IMR-90 (cell line): Measurements from ENCODE around the gene CERS1. TPM values are rescaled to one million over a fixed set of nuclear protein-coding genes. Genes with fewer than 3 reads are reported as not detected.

Experiments used
- ATAC-seq: fragments of 200-7000 bp; cut with Tn5 transposase; 2 replicates; pipeline ENCODE4 v1.9.1; 2020; ENCODE audit warnings: low read depth, mild to moderate bottlenecking, moderate library complexity
- BruUV-seq: library from RNA; stranded (reverse); fragments of 400-500 nt; replicated peaks from 2 replicates; lab custom pipeline; 2021; lab: Mats Ljungman, UMichigan
- CTCF ChIA-PET: fragments of 300-600 bp; formaldehyde crosslinking; extraction: SDS; loops from one replicate; lab custom pipeline; 2021; ENCODE audit warnings: antibody characterized with exemption; lab: Yijun Ruan, JAX
- POLR2A ChIA-PET: fragments of 300-600 bp; sonication (Branson Sonifier 250); formaldehyde crosslinking; loops from one replicate; lab custom pipeline; 2022; ENCODE audit warnings: antibody characterized with exemption; ENCODE audit not compliant: unreplicated experiment; lab: Charles Lee
- DNase-seq: peaks from one replicate; pipeline ENCODE4 v3.0.0; 2013
- H2AFZ ChIP-seq: replicated peaks from 2 replicates; pipeline ENCODE3; 2013; ENCODE audit warnings: low read length, mild to moderate bottlenecking; ENCODE audit not compliant: poor library complexity
- H2AK5ac ChIP-seq: 2 replicates; pipeline ENCODE4 v1.6.1; 2013; ENCODE audit warnings: low read depth, low read length, inconsistent platforms
- H2AK9ac ChIP-seq: replicated peaks from 2 replicates; pipeline ENCODE3; 2013; ENCODE audit warnings: mild to moderate bottlenecking, low read depth, low read length, moderate library complexity; ENCODE audit not compliant: poor library complexity
- H2BK120ac ChIP-seq: 2 replicates; pipeline ENCODE4 v1.6.1; 2013; ENCODE audit warnings: low read depth, low read length, inconsistent platforms
- H2BK15ac ChIP-seq: 3 replicates; pipeline ENCODE4 v1.6.1; 2013; ENCODE audit warnings: low read depth, low read length, inconsistent platforms
- H2BK20ac ChIP-seq: 2 replicates; pipeline ENCODE4 v1.6.1; 2013; ENCODE audit warnings: low read depth, mild to moderate bottlenecking, inconsistent platforms, low read length, moderate library complexity
- H2BK5ac ChIP-seq: 2 replicates; pipeline ENCODE4 v1.6.1; 2013; ENCODE audit warnings: mild to moderate bottlenecking, low read depth, low read length, inconsistent platforms; ENCODE audit not compliant: poor library complexity, severe bottlenecking
- H3K14ac ChIP-seq: replicated peaks from 2 replicates; pipeline ENCODE4 v1.6.1; 2013; ENCODE audit warnings: low read depth, low read length, inconsistent platforms
- H3K18ac ChIP-seq: 2 replicates; pipeline ENCODE4 v1.6.1; 2013; ENCODE audit warnings: low read depth, low read length, control low read depth
- H3K23ac ChIP-seq: 2 replicates; pipeline ENCODE4 v1.6.1; 2013; ENCODE audit warnings: low read depth, low read length, inconsistent platforms
- H3K27ac ChIP-seq: 2 replicates; pipeline ENCODE4 v1.5.1; 2013; ENCODE audit warnings: mild to moderate bottlenecking, control low read depth, low read length; ENCODE audit not compliant: insufficient read depth
- H3K27me3 ChIP-seq: 2 replicates; pipeline ENCODE4 v1.6.1; 2013; ENCODE audit warnings: low read length; ENCODE audit not compliant: control insufficient read depth, insufficient read depth
- H3K36me3 ChIP-seq: 2 replicates; pipeline ENCODE4 v1.6.1; 2013; ENCODE audit warnings: low read length, mixed read lengths; ENCODE audit not compliant: control insufficient read depth, insufficient read depth
- H3K4ac ChIP-seq: 2 replicates; pipeline ENCODE4 v1.6.1; 2013; ENCODE audit warnings: low read depth, low read length, inconsistent platforms
- H3K4me1 ChIP-seq: 2 replicates; pipeline ENCODE4 v1.6.1; 2013; ENCODE audit warnings: low read length, mixed read lengths; ENCODE audit not compliant: control insufficient read depth, insufficient read depth
- H3K4me2 ChIP-seq: 2 replicates; pipeline ENCODE4 v1.6.1; 2013; ENCODE audit warnings: low read depth, mild to moderate bottlenecking, control low read depth, low read length, moderate library complexity
- H3K4me3 ChIP-seq: 2 replicates; pipeline ENCODE4 v1.5.1; 2013; ENCODE audit warnings: low read depth, mild to moderate bottlenecking, control low read depth, low read length, moderate library complexity; ENCODE audit not compliant: insufficient read depth
- H3K56ac ChIP-seq: 2 replicates; pipeline ENCODE4 v1.6.1; 2013; ENCODE audit warnings: low read length, inconsistent platforms; ENCODE audit not compliant: insufficient read depth; ENCODE audit errors: extremely low read depth
- H3K79me1 ChIP-seq, 2 experiments: 2 replicates each; pipeline ENCODE4 v1.6.1; 2013; ENCODE audit warnings: low read length in 2 of 2, inconsistent platforms in 1 of 2, low read depth in 1 of 2
- H3K9ac ChIP-seq: 2 replicates; pipeline ENCODE4 v1.6.1; 2013; ENCODE audit warnings: low read depth, low read length, control low read depth
- H3K9me1 ChIP-seq: 2 replicates; pipeline ENCODE4 v1.6.1; 2013; ENCODE audit warnings: low read length, inconsistent platforms; ENCODE audit not compliant: insufficient read depth
- H3K9me3 ChIP-seq: 2 replicates; pipeline ENCODE4 v1.6.1; 2013; ENCODE audit warnings: low read length; ENCODE audit not compliant: control insufficient read depth, insufficient read depth
- H4K20me1 ChIP-seq: 2 replicates; pipeline ENCODE4 v1.6.1; 2013; ENCODE audit warnings: low read length, inconsistent platforms; ENCODE audit not compliant: insufficient read depth
- H4K5ac ChIP-seq: 2 replicates; pipeline ENCODE4 v1.6.1; 2013; ENCODE audit warnings: mild to moderate bottlenecking, low read depth, low read length, control low read depth
- H4K8ac ChIP-seq, 2 experiments: 2 replicates each; pipeline ENCODE4 v1.6.1; 2013; ENCODE audit warnings: low read depth in 2 of 2, low read length in 2 of 2, control low read depth in 1 of 2, inconsistent platforms in 1 of 2
- H4K91ac ChIP-seq: 2 replicates; pipeline ENCODE4 v1.6.1; 2013; ENCODE audit warnings: low read depth, low read length, inconsistent platforms; ENCODE audit not compliant: insufficient read depth
- BHLHE40 ChIP-seq: fragments of 150-350 bp; IDR thresholded peaks from 2 replicates; pipeline ENCODE4 v1.6.1; 2016; ENCODE audit warnings: mild to moderate bottlenecking, low read depth, low read length
- CEBPB ChIP-seq: IDR thresholded peaks from 2 replicates; pipeline ENCODE4 v1.6.1; 2012; ENCODE audit warnings: low read depth, low read length, improper control_type of control experiment
- FOS ChIP-seq: fragments of 150-350 bp; IDR thresholded peaks from 2 replicates; pipeline ENCODE4 v1.6.1; 2016; ENCODE audit warnings: low read depth, low read length
- MAZ ChIP-seq: IDR thresholded peaks from 2 replicates; pipeline ENCODE4 v1.6.1; 2012; ENCODE audit warnings: low read depth, mild to moderate bottlenecking, low read length, improper control_type of control experiment, moderate library complexity, borderline replicate concordance
- MXI1 ChIP-seq: IDR thresholded peaks from 2 replicates; pipeline ENCODE4 v1.6.1; 2012; ENCODE audit warnings: low read depth, mild to moderate bottlenecking, low read length, moderate library complexity, borderline replicate concordance
- NFE2L2 ChIP-seq: fragments of 150-350 bp; IDR thresholded peaks from 2 replicates; pipeline ENCODE4 v1.6.1; 2016; ENCODE audit warnings: low read depth, mild to moderate bottlenecking, low read length
- POLR2A ChIP-seq: IDR thresholded peaks from 2 replicates; pipeline ENCODE4 v1.6.1; 2012; ENCODE audit warnings: mild to moderate bottlenecking, low read depth, low read length
- RAD21 ChIP-seq: IDR thresholded peaks from 2 replicates; pipeline ENCODE4 v1.6.1; 2012; ENCODE audit warnings: low read length, improper control_type of control experiment
- SMC3 ChIP-seq: fragments of 150-350 bp; IDR thresholded peaks from 2 replicates; pipeline ENCODE4 v1.6.1; 2016; ENCODE audit warnings: low read depth, mild to moderate bottlenecking, antibody characterized with exemption, low read length, moderate library complexity
- WGBS, 2 experiments: methylation state at CpG; one replicate each; pipeline versions ENCODE4 v1.1.5 to v1.1.7; 2013; ENCODE audit warnings: missing lambda C conversion rate in 2 of 2; ENCODE audit not compliant: insufficient read length in 1 of 2; ENCODE audit errors: extremely low coverage in 2 of 2; 5-methylcytosine and 5-hydroxymethylcytosine counted together
- dilution Hi-C: fragments of 300-500 bp; cut with HindIII; formaldehyde crosslinking; loops from one replicate; pipeline ENCODE4 v1.14.3; 2018; ENCODE audit warnings: low sequenced_read_pairs; ENCODE audit not compliant: unreplicated experiment
- in situ Hi-C: fragments of 300-500 bp; cut with MboI; formaldehyde crosslinking; loops from 3 replicates; pipeline ENCODE4 v1.14.3; 2019; ENCODE audit warnings: low sequenced_read_pairs, inconsistent platforms, mixed read lengths
- intact Hi-C: fragments of 100-400 bp; cut with micrococcal nuclease; formaldehyde crosslinking; loops from 2 replicates; pipeline ENCODE4 v1.10.0; 2022
- polyA plus RNA-seq, 3 experiments: library from polyadenylated mRNA; depleted of rRNA; stranded (reverse); fragments of >200 nt; gene quantifications; 2 replicates each; pipeline ENCODE4 v1.2.3, GENCODE V29; 2012; ENCODE audit warnings: low replicate concordance in 1 of 3
- total RNA-seq: library from RNA; depleted of rRNA; stranded (reverse); fragments of >200 nt; gene quantifications from 2 replicates; pipeline ENCODE4 v1.2.3, GENCODE V29; 2012
- TF ChIP-seq, protein P1 (sequence below): conservative IDR thresholded peaks from 2 replicates; pipeline ENCODE4 v1.5.1; 2012; ENCODE audit warnings: mild to moderate bottlenecking, low read depth, low read length, improper control_type of control experiment
- TF ChIP-seq, protein P2 (sequence below): fragments of 150-350 bp; IDR thresholded peaks from 2 replicates; pipeline ENCODE4 v1.6.1; 2016; ENCODE audit warnings: low read depth, mild to moderate bottlenecking, low read length, moderate library complexity, borderline replicate concordance
- TF ChIP-seq, protein P3 (sequence below): fragments of 150-350 bp; IDR thresholded peaks from 2 replicates; pipeline ENCODE4 v1.6.1; 2017; ENCODE audit warnings: mild to moderate bottlenecking, antibody characterized with exemption, low read length, low read depth

The CERS1 gene
- total and polyA plus RNA-seq, 2 of the 4 experiments (the other 2 are of a cell fraction) = 0.90 to 4.3 TPM

DNA sequence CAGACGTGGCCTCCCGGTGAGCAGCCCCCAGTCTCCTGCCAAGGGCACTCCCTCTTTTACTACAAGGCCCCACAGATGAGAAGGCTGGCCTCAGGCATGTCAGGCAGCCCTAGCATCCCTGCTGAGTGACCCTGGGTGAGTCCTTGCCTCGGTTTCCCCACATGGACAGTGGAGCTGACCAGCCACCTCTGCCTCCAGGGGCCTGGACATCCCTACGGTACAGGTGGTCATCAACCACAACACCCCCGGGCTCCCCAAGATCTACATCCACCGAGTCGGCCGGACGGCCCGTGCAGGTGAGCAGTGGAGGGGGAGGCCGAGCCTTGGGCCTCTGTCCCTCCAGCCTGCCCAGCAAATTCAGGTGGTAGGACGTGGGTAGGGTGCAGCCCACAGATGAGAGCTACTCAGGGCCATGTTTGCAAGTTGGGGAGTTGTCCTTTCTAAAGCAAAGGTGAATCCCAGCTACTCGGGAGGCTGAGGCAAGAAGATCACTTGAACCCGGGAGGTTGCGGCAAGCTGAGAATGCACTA lies 28.8 kb upstream of the CERS1 start:
- H3K23ac ChIP-seq = no peak overlapping the region
- H2BK5ac ChIP-seq = no peak overlapping the region
- no peak overlapping the region for H3K27ac ChIP-seq
- no peak overlapping the region for H2BK120ac ChIP-seq
- no peak overlapping the region for H3K56ac ChIP-seq
- H4K8ac ChIP-seq = no peak overlapping the region
- no peak overlapping the region for H3K18ac ChIP-seq
- no peak overlapping the region for H2AK5ac ChIP-seq
- no peak overlapping the region for H3K4ac ChIP-seq
- peaks cover 18 to 38% of the 10 kb centered on the region in 2 experiments for H3K79me1 ChIP-seq
- POLR2A ChIA-PET = no interaction called here
- peaks cover 5% of the 10 kb centered on the region for H3K4me1 ChIP-seq
- H3K4me2 ChIP-seq = no peak overlapping the region
- H4K20me1 ChIP-seq = peaks cover 32% of the 10 kb centered on the region
- no peak overlapping the region for H3K4me3 ChIP-seq
- TF ChIP-seq, protein P1, sequence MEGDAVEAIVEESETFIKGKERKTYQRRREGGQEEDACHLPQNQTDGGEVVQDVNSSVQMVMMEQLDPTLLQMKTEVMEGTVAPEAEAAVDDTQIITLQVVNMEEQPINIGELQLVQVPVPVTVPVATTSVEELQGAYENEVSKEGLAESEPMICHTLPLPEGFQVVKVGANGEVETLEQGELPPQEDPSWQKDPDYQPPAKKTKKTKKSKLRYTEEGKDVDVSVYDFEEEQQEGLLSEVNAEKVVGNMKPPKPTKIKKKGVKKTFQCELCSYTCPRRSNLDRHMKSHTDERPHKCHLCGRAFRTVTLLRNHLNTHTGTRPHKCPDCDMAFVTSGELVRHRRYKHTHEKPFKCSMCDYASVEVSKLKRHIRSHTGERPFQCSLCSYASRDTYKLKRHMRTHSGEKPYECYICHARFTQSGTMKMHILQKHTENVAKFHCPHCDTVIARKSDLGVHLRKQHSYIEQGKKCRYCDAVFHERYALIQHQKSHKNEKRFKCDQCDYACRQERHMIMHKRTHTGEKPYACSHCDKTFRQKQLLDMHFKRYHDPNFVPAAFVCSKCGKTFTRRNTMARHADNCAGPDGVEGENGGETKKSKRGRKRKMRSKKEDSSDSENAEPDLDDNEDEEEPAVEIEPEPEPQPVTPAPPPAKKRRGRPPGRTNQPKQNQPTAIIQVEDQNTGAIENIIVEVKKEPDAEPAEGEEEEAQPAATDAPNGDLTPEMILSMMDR = no peak
- no peak for TF ChIP-seq MAZ
- no peak for TF ChIP-seq FOS
- TF ChIP-seq RAD21 = no peak
- no peak for TF ChIP-seq BHLHE40
- TF ChIP-seq, protein P2, sequence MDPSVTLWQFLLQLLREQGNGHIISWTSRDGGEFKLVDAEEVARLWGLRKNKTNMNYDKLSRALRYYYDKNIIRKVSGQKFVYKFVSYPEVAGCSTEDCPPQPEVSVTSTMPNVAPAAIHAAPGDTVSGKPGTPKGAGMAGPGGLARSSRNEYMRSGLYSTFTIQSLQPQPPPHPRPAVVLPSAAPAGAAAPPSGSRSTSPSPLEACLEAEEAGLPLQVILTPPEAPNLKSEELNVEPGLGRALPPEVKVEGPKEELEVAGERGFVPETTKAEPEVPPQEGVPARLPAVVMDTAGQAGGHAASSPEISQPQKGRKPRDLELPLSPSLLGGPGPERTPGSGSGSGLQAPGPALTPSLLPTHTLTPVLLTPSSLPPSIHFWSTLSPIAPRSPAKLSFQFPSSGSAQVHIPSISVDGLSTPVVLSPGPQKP = no peak
- TF ChIP-seq NFE2L2 = no peak
- no peak for TF ChIP-seq SMC3
- TF ChIP-seq CEBPB = no peak
- TF ChIP-seq POLR2A = no peak
- TF ChIP-seq MXI1 = no peak
- TF ChIP-seq, protein P3, sequence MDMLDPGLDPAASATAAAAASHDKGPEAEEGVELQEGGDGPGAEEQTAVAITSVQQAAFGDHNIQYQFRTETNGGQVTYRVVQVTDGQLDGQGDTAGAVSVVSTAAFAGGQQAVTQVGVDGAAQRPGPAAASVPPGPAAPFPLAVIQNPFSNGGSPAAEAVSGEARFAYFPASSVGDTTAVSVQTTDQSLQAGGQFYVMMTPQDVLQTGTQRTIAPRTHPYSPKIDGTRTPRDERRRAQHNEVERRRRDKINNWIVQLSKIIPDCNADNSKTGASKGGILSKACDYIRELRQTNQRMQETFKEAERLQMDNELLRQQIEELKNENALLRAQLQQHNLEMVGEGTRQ = no peak
- H4K91ac ChIP-seq = no peak overlapping the region
- in situ Hi-C loops = no loop called here
- no peaks in the 10 kb centered on the region for H3K9me3 ChIP-seq
- H2BK20ac ChIP-seq = no peak overlapping the region
- H2AK9ac ChIP-seq = no peak overlapping the region
- no TSS peak for BruUV-seq
- CTCF ChIA-PET = no interaction called here
- ATAC-seq = no peak
- intact Hi-C loops = no loop called here
- H3K27me3 ChIP-seq = no peaks in the 10 kb centered on the region
- no peak overlapping the region for H2AFZ ChIP-seq
- no peak overlapping the region for H4K5ac ChIP-seq
- no peak overlapping the region for H3K9ac ChIP-seq
- peaks cover 7% of the 10 kb centered on the region for H3K9me1 ChIP-seq
- DNase-seq = no peak
- H3K36me3 ChIP-seq = peaks cover 62% of the 10 kb centered on the region
- dilution Hi-C loops = no loop called here
- no peak overlapping the region for H3K14ac ChIP-seq
- H2BK15ac ChIP-seq = no peak overlapping the region
- 100% methylated on average over 1 of the region's 15 CpGs; no CpG with 5 or more reads in 1 of the 2 experiments for WGBS, 2 experiments
